GM23338 (cell line): Measurements from ENCODE around the gene LIMK2. TPM values are rescaled to one million over a fixed set of nuclear protein-coding genes. Genes with fewer than 3 reads are reported as not detected.
A peak's percentile ranks its signal among the peaks of the same experiment; 100 is the strongest.

Experiments
- ATAC-seq: fragments of 200-7000 bp; cut with Tn5 transposase; 3 replicates; pipeline ENCODE4 v1.9.1; 2020
- DNase-seq: peaks from one replicate; pipeline ENCODE4 v3.0.0-alpha.2; 2015; ENCODE audit warnings: low spot score
- H2AFZ ChIP-seq: fragments of 200-600 bp; sonication (generic); 2 replicates; pipeline ENCODE4 v1.8.0; 2016; ENCODE audit warnings: antibody characterized with exemption, mild to moderate bottlenecking, moderate library complexity
- H3F3A ChIP-seq: fragments of 200-600 bp; sonication (generic); replicated peaks from 2 replicates; pipeline ENCODE4 v1.8.0; 2017; ENCODE audit warnings: antibody characterized with exemption, mixed run types, low read depth
- H3K27ac ChIP-seq: fragments of 200-600 bp; sonication (generic); 2 replicates; pipeline ENCODE4 v1.6.1; 2016; ENCODE audit warnings: low read depth
- H3K27me3 ChIP-seq: fragments of 200-600 bp; sonication (generic); 2 replicates; pipeline ENCODE4 v1.8.0; 2016; ENCODE audit warnings: mild to moderate bottlenecking, mixed run types, moderate library complexity; ENCODE audit not compliant: insufficient read depth
- H3K36me3 ChIP-seq: fragments of 200-600 bp; sonication (generic); 2 replicates; pipeline ENCODE4 v1.8.0; 2016; ENCODE audit warnings: mild to moderate bottlenecking; ENCODE audit not compliant: insufficient read depth
- H3K4me1 ChIP-seq: fragments of 200-600 bp; sonication (generic); 2 replicates; pipeline ENCODE4 v1.8.0; 2016; ENCODE audit warnings: mild to moderate bottlenecking, moderate library complexity; ENCODE audit not compliant: insufficient read depth
- H3K4me2 ChIP-seq: fragments of 200-600 bp; sonication (generic); 2 replicates; pipeline ENCODE4 v1.7.1; 2017; ENCODE audit warnings: mixed run types
- H3K4me3 ChIP-seq: fragments of 200-600 bp; sonication (generic); 2 replicates; pipeline ENCODE4 v1.6.1; 2016; ENCODE audit warnings: mixed run types
- H3K79me2 ChIP-seq: fragments of 200-600 bp; sonication (generic); replicated peaks from 2 replicates; pipeline ENCODE4 v1.8.0; 2017; ENCODE audit warnings: mild to moderate bottlenecking; ENCODE audit not compliant: insufficient read depth
- H3K9me2 ChIP-seq: fragments of 200-600 bp; sonication (generic); 2 replicates; pipeline ENCODE4 v1.8.0; 2017; ENCODE audit not compliant: insufficient read depth
- H4K20me1 ChIP-seq: fragments of 200-600 bp; sonication (generic); replicated peaks from 2 replicates; pipeline ENCODE4 v1.8.0; 2017; ENCODE audit warnings: mild to moderate bottlenecking; ENCODE audit not compliant: insufficient read depth
- H3K27ac Mint-ChIP-seq: 2 replicates; pipeline ENCODE4 v1.8.0; 2020; ENCODE audit warnings: inconsistent platforms, mild to moderate bottlenecking, moderate library complexity, mixed read lengths
- H3K27me3 Mint-ChIP-seq: 3 replicates; pipeline ENCODE4 v1.8.0; 2022; ENCODE audit warnings: low read depth, mild to moderate bottlenecking, moderate library complexity, mixed read lengths, inconsistent platforms; ENCODE audit not compliant: insufficient read depth, poor library complexity
- H3K36me3 Mint-ChIP-seq: 3 replicates; pipeline ENCODE4 v1.8.0; 2021; ENCODE audit warnings: low read depth, mild to moderate bottlenecking, inconsistent platforms, moderate library complexity, mixed read lengths
- H3K4me1 Mint-ChIP-seq: 3 replicates; pipeline ENCODE4 v1.8.0; 2020; ENCODE audit warnings: mild to moderate bottlenecking, inconsistent platforms, mixed read lengths
- H3K4me3 Mint-ChIP-seq: 3 replicates; pipeline ENCODE4 v1.8.0; 2021; ENCODE audit warnings: moderate library complexity, mild to moderate bottlenecking, inconsistent platforms, mixed read lengths
- H3K9me3 Mint-ChIP-seq: 3 replicates; pipeline ENCODE4 v1.8.0; 2020; ENCODE audit warnings: moderate library complexity, mild to moderate bottlenecking, inconsistent platforms, mixed read lengths
- CREB1 ChIP-seq: fragments of 250-450 bp; sonication (Bioruptor Pico); IDR thresholded peaks from 2 replicates; pipeline ENCODE4 v1.5.0; 2020; ENCODE audit warnings: low read depth, mild to moderate bottlenecking, moderate library complexity
- EZH2 ChIP-seq: fragments of 200-600 bp; sonication (generic); IDR thresholded peaks from one replicate; pipeline ENCODE4 v1.8.0; 2017; ENCODE audit warnings: antibody characterized with exemption, mild to moderate bottlenecking, low read depth; ENCODE audit not compliant: unreplicated experiment
- STAT1 ChIP-seq: IDR thresholded peaks from one replicate; pipeline ENCODE4 v1.6.1; 2016; ENCODE audit warnings: antibody characterized with exemption; ENCODE audit not compliant: unreplicated experiment
- ZNF114 ChIP-seq: fragments of 250-450 bp; sonication (Bioruptor Pico); IDR thresholded peaks from 2 replicates; pipeline ENCODE4 v1.5.0; 2020; ENCODE audit warnings: mild to moderate bottlenecking, moderate library complexity
- polyA plus RNA-seq: library from polyadenylated mRNA; unstranded; fragments of >200 nt; fragmentation: Nextera tagmentation; extraction: Ambion mirVana; gene quantifications from 2 replicates; pipeline ENCODE4 v1.2.1, GENCODE V29; 2016
- total RNA-seq: library from RNA; depleted of rRNA; stranded (reverse); fragments of >200 nt; shearing (Covaris generic); gene quantifications from 2 replicates; pipeline ENCODE4 v1.2.3, GENCODE V29; 2014
- TF ChIP-seq, protein P1 (sequence below): IDR thresholded peaks from one replicate; pipeline ENCODE4 v1.6.1; 2018; ENCODE audit warnings: antibody characterized with exemption; ENCODE audit not compliant: unreplicated experiment
- TF ChIP-seq, protein P2 (sequence below): fragments of 250-450 bp; sonication (Bioruptor Pico); IDR thresholded peaks from 2 replicates; pipeline ENCODE4 v1.5.0; 2020; ENCODE audit warnings: mild to moderate bottlenecking, moderate library complexity
- TF ChIP-seq, protein P3 (sequence below), 2 experiments: fragments of 200-600 bp in 1 of 2; sonication (generic) in 1 of 2; conservative IDR thresholded peaks; 2 replicates each; pipeline versions ENCODE4 v1.5.1 to v1.6.1; 2016 to 2017; ENCODE audit warnings: antibody characterized with exemption in 2 of 2, low read depth in 2 of 2, mild to moderate bottlenecking in 2 of 2, moderate library complexity in 1 of 2

The LIMK2 gene
- total and polyA plus RNA-seq, 2 experiments from 2014 or later: 12.5 to 39.8 TPM

DNA sequence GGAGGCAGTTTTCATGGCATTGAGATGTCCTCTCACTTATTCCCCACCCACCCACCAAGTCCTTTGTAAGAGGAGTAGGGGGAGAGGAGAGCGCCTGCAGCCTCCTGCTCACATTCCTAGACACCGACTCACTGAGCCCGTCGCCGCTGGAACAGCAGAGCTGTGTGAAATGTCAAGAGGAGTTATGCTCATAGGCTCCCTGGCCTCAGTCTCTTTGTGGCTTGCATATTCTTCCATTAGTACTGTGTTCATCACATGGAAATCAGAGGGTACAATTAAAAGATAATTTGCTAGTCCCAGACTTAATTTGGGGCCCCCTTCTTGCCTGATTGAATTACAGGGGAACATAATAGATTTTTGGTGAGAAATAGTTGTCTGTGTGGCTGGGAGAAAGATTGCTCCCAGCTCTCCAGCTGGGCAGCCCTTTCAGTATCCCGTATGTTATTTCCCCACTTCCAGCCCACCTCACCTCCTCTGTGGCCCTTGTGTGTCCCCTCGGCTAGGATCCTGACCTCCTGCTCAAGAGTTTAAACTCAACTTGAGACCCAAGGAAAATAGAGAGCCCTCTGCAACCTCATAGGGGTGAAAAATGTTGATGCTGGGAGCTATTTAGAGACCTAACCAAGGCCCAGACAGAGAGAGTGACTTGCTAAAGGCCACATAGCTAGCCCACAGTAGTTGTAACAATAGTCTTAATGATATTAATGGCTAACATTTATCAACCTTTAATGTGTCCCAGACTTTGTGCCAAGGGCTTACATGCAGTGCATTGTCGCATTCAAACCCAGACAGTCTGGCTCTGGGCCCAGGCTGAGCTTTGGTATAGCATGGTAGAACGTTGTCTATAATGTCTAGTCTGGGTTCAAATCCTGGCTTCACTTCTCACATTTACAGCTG is 32.2 kb downstream of the LIMK2 start:
- TF ChIP-seq, protein P1, sequence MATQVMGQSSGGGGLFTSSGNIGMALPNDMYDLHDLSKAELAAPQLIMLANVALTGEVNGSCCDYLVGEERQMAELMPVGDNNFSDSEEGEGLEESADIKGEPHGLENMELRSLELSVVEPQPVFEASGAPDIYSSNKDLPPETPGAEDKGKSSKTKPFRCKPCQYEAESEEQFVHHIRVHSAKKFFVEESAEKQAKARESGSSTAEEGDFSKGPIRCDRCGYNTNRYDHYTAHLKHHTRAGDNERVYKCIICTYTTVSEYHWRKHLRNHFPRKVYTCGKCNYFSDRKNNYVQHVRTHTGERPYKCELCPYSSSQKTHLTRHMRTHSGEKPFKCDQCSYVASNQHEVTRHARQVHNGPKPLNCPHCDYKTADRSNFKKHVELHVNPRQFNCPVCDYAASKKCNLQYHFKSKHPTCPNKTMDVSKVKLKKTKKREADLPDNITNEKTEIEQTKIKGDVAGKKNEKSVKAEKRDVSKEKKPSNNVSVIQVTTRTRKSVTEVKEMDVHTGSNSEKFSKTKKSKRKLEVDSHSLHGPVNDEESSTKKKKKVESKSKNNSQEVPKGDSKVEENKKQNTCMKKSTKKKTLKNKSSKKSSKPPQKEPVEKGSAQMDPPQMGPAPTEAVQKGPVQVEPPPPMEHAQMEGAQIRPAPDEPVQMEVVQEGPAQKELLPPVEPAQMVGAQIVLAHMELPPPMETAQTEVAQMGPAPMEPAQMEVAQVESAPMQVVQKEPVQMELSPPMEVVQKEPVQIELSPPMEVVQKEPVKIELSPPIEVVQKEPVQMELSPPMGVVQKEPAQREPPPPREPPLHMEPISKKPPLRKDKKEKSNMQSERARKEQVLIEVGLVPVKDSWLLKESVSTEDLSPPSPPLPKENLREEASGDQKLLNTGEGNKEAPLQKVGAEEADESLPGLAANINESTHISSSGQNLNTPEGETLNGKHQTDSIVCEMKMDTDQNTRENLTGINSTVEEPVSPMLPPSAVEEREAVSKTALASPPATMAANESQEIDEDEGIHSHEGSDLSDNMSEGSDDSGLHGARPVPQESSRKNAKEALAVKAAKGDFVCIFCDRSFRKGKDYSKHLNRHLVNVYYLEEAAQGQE: no peak
- Histone ChIP-seq H3K9me2 (0 out of 2 replicates have a peak, but pooled peaks cover 7% of the 10 kb centered on the region), H3K4me2 (0 out of 2 replicates have a peak overlapping the region, but pooled peaks have one; percentile 42), H3K36me3 (no peaks in the 10 kb centered on the region), H3K27ac (peak overlapping the region; percentile 81), H3F3A (peaks cover 3% of the 10 kb centered on the region; the same call in 1 of the 2 replicates), H2AFZ (no peak overlapping the region), H3K4me3 (no peak overlapping the region), H3K27me3 (no peaks in the 10 kb centered on the region), H3K79me2 (0 out of 2 replicates have a peak, but pooled peaks cover 8% of the 10 kb centered on the region), H3K4me1 (peaks cover 25% of the 10 kb centered on the region; the same call in 1 of the 2 replicates), H4K20me1 (peaks cover 18% of the 10 kb centered on the region)
- ATAC-seq (peak; percentile 54), DNase-seq (peak; percentile 75)
- H3K9me3 Mint-ChIP-seq: no peaks in the 10 kb centered on the region
- peaks cover 3% of the 10 kb centered on the region for H3K27me3 Mint-ChIP-seq
- no peak overlapping the region for H3K4me3 Mint-ChIP-seq
- H3K36me3 Mint-ChIP-seq: peaks cover 13% of the 10 kb centered on the region
- peaks cover 36% of the 10 kb centered on the region for H3K4me1 Mint-ChIP-seq
- H3K27ac Mint-ChIP-seq: peak overlapping the region; percentile 82; the same call in 1 of the 2 replicates

GRCh38 chr22:31244943-31245451 is 32.9 kb downstream of the LIMK2 start:
- H4K20me1 ChIP-seq: peaks cover 12% of the 10 kb centered on the region
- Mint-ChIP-seq H3K4me3 (no peak overlapping the region), H3K27me3 (peaks cover 3% of the 10 kb centered on the region), H3K4me1 (peaks cover 36% of the 10 kb centered on the region), H3K36me3 (peaks cover 13% of the 10 kb centered on the region; the same call in 2 of the 3 replicates), H3K27ac (peak overlapping the region; percentile 5; the same call in 1 of the 2 replicates), H3K9me3 (no peaks in the 10 kb centered on the region)
- H2AFZ ChIP-seq: no peak overlapping the region
- 0 out of 2 replicates have a peak, but pooled peaks cover 7% of the 10 kb centered on the region for H3K9me2 ChIP-seq
- H3F3A ChIP-seq: peaks cover 3% of the 10 kb centered on the region; the same call in 1 of the 2 replicates
- 0 out of 2 replicates have a peak, but pooled peaks cover 8% of the 10 kb centered on the region for H3K79me2 ChIP-seq
- ATAC-seq (no peak), DNase-seq (no peak)
- peaks cover 26% of the 10 kb centered on the region; the same call in 1 of the 2 replicates for H3K4me1 ChIP-seq
- H3K4me2 ChIP-seq: no peak overlapping the region
- H3K27me3 ChIP-seq: no peaks in the 10 kb centered on the region
- H3K4me3 ChIP-seq: no peak overlapping the region
- H3K36me3 ChIP-seq: no peaks in the 10 kb centered on the region
- 0 out of 2 replicates have a peak overlapping the region, but pooled peaks have one; percentile 66 for H3K27ac ChIP-seq
- TF ChIP-seq CREB1: no peak
- TF ChIP-seq, protein P2, sequence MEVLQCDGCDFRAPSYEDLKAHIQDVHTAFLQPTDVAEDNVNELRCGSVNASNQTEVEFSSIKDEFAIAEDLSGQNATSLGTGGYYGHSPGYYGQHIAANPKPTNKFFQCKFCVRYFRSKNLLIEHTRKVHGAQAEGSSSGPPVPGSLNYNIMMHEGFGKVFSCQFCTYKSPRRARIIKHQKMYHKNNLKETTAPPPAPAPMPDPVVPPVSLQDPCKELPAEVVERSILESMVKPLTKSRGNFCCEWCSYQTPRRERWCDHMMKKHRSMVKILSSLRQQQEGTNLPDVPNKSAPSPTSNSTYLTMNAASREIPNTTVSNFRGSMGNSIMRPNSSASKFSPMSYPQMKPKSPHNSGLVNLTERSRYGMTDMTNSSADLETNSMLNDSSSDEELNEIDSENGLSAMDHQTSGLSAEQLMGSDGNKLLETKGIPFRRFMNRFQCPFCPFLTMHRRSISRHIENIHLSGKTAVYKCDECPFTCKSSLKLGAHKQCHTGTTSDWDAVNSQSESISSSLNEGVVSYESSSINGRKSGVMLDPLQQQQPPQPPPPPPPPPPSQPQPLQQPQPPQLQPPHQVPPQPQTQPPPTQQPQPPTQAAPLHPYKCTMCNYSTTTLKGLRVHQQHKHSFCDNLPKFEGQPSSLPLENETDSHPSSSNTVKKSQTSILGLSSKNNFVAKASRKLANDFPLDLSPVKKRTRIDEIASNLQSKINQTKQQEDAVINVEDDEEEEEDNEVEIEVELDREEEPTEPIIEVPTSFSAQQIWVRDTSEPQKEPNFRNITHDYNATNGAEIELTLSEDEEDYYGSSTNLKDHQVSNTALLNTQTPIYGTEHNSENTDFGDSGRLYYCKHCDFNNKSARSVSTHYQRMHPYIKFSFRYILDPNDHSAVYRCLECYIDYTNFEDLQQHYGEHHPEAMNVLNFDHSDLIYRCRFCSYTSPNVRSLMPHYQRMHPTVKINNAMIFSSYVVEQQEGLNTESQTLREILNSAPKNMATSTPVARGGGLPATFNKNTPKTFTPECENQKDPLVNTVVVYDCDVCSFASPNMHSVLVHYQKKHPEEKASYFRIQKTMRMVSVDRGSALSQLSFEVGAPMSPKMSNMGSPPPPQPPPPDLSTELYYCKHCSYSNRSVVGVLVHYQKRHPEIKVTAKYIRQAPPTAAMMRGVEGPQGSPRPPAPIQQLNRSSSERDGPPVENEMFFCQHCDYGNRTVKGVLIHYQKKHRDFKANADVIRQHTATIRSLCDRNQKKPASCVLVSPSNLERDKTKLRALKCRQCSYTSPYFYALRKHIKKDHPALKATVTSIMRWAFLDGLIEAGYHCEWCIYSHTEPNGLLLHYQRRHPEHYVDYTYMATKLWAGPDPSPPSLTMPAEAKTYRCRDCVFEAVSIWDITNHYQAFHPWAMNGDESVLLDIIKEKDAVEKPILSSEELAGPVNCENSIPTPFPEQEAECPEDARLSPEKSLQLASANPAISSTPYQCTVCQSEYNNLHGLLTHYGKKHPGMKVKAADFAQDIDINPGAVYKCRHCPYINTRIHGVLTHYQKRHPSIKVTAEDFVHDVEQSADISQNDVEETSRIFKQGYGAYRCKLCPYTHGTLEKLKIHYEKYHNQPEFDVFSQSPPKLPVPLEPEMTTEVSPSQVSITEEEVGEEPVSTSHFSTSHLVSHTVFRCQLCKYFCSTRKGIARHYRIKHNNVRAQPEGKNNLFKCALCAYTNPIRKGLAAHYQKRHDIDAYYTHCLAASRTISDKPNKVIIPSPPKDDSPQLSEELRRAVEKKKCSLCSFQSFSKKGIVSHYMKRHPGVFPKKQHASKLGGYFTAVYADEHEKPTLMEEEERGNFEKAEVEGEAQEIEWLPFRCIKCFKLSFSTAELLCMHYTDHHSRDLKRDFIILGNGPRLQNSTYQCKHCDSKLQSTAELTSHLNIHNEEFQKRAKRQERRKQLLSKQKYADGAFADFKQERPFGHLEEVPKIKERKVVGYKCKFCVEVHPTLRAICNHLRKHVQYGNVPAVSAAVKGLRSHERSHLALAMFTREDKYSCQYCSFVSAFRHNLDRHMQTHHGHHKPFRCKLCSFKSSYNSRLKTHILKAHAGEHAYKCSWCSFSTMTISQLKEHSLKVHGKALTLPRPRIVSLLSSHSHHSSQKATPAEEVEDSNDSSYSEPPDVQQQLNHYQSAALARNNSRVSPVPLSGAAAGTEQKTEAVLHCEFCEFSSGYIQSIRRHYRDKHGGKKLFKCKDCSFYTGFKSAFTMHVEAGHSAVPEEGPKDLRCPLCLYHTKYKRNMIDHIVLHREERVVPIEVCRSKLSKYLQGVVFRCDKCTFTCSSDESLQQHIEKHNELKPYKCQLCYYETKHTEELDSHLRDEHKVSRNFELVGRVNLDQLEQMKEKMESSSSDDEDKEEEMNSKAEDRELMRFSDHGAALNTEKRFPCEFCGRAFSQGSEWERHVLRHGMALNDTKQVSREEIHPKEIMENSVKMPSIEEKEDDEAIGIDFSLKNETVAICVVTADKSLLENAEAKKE (CRISPR knock-in tag): no peak
- no peak for TF ChIP-seq EZH2
- TF ChIP-seq STAT1: no peak
- TF ChIP-seq, protein P3, sequence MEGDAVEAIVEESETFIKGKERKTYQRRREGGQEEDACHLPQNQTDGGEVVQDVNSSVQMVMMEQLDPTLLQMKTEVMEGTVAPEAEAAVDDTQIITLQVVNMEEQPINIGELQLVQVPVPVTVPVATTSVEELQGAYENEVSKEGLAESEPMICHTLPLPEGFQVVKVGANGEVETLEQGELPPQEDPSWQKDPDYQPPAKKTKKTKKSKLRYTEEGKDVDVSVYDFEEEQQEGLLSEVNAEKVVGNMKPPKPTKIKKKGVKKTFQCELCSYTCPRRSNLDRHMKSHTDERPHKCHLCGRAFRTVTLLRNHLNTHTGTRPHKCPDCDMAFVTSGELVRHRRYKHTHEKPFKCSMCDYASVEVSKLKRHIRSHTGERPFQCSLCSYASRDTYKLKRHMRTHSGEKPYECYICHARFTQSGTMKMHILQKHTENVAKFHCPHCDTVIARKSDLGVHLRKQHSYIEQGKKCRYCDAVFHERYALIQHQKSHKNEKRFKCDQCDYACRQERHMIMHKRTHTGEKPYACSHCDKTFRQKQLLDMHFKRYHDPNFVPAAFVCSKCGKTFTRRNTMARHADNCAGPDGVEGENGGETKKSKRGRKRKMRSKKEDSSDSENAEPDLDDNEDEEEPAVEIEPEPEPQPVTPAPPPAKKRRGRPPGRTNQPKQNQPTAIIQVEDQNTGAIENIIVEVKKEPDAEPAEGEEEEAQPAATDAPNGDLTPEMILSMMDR (conservative IDR thresholded peaks at IDR 0.05; ENCODE audit: low read depth in 2 of 2): no peak
- TF ChIP-seq ZNF114 (CRISPR knock-in tag): no peak
